Measurements from ENCODE around the gene SLC12A5.

GRCh38 chr20:46000262-46000996 lies 28.6 kb upstream of the SLC12A5 start:
- no peak for TF ChIP-seq CTCF (IDR thresholded peaks at IDR 0.05)
- TF ChIP-seq POLR2A (IDR thresholded peaks at IDR 0.05) = no peak
- TF ChIP-seq POLR2AphosphoS5 (IDR thresholded peaks at IDR 0.05) = no peak
- no peak for TF ChIP-seq EP300 (IDR thresholded peaks at IDR 0.05)

Data from gastroesophageal sphincter (tissue), 3 donors.